Measurements from ENCODE around the gene TNF.

DNA sequence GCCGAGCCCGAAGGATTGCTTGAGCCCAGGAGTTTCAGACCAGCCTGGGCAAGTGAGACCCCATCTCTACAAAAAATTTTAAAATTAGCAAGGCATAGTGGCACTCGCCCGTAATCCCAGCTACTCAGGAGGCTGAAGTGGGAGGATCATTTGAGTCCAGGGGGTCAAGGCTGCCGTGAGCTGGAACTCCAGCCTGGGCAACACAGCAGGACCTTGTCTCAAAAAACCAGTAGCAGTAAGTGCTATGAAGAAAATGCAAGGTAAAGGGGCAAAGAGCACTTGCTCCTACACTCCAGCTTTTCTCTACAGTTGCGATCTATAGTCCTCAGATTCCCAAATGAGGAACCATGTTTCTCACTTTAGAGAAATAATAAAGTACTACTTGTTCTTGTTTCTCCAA, 31.7 kb upstream of the TNF start:
- TF ChIP-seq, protein P1, sequence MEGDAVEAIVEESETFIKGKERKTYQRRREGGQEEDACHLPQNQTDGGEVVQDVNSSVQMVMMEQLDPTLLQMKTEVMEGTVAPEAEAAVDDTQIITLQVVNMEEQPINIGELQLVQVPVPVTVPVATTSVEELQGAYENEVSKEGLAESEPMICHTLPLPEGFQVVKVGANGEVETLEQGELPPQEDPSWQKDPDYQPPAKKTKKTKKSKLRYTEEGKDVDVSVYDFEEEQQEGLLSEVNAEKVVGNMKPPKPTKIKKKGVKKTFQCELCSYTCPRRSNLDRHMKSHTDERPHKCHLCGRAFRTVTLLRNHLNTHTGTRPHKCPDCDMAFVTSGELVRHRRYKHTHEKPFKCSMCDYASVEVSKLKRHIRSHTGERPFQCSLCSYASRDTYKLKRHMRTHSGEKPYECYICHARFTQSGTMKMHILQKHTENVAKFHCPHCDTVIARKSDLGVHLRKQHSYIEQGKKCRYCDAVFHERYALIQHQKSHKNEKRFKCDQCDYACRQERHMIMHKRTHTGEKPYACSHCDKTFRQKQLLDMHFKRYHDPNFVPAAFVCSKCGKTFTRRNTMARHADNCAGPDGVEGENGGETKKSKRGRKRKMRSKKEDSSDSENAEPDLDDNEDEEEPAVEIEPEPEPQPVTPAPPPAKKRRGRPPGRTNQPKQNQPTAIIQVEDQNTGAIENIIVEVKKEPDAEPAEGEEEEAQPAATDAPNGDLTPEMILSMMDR (IDR thresholded peaks at IDR 0.05) = no peak
- TF ChIP-seq POLR2A (IDR thresholded peaks at IDR 0.05) (no peak), EP300 (IDR thresholded peaks at IDR 0.05) (no peak)
